ENCODE measurements around the gene FGD5. TPM values are rescaled to one million over a fixed set of nuclear protein-coding genes. Genes with fewer than 3 reads are reported as not detected.

FGD5 gene
- polyA plus RNA-seq, 1 donor (not counting 4 experiments of a cell fraction or from before 2014, with no cell fraction given), result not detected

DNA sequence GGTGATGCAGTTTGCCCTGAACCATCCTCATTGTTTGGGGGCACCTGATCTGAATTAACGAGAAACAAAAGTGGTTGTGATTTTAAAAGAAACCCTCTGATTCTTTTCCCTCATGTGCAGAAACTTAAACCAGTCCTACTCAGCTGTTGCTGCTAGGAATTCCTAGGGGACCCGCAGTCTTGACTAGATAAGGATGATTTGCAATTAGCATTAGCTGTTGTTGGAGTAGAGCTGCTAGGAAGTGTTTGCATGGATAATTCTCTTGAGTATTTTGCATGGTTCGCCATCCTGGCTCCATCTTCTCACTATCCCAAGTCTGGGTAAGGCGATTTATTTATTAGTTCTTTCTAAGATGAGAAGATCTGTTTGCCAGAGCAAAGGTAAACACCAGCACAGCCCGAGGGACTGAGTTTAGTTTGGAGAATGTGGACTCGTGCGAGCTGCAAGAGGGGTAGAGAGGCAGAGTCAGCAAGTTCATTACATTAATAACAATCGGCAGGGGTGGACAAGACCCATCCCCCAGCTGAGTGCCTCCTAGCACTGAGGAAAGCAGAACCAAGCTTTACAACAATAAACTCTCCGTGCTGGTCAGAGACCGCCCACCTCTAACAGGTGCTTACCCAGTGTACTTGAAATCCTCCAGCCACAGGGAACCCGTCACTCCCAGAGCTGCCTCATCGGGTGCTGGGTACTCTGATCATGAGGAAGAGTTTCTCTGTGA is 4.1 kb downstream of the FGD5 start:
- Histone ChIP-seq H3K9me3 (ENCODE audit: control insufficient read depth, low read depth, low read length) (no peaks in the 10 kb centered on the region), H3K9ac (ENCODE audit: control insufficient read depth, extremely low read depth, insufficient read depth, low read length) (no peak overlapping the region), H3K79me2 (ENCODE audit: control insufficient read depth, insufficient read depth, low read length) (no peaks in the 10 kb centered on the region), H3K4me3 (ENCODE audit: control insufficient read depth in 2 of 3, extremely low read depth in 1 of 3, insufficient read depth in 2 of 3, low read depth in 1 of 3, low read length in 3 of 3) (no peak overlapping the region), H3K4me1 (ENCODE audit: control insufficient read depth, extremely low read depth, insufficient read depth, low read length) (no peaks in the 10 kb centered on the region), H3K27ac (ENCODE audit: control insufficient read depth, insufficient read depth, low read length) (no peak overlapping the region), H2AFZ (ENCODE audit: control insufficient read depth, low read length) (no peak overlapping the region), H3K36me3 (ENCODE audit: control insufficient read depth in 2 of 2, extremely low read depth in 1 of 2, insufficient read depth in 2 of 2, low read length in 2 of 2) (no peaks in the 10 kb centered on the region), H4K20me1 (ENCODE audit: control insufficient read depth, extremely low read depth, insufficient read depth, low read length) (no peaks in the 10 kb centered on the region), H3K9me1 (ENCODE audit: control insufficient read depth, extremely low read depth, insufficient read depth, low read length) (no peaks in the 10 kb centered on the region), H3K27me3 (ENCODE audit: control insufficient read depth, extremely low read depth, insufficient read depth, low read length) (peaks cover 19% of the 10 kb centered on the region), H3K4me2 (ENCODE audit: control insufficient read depth, extremely low read depth, insufficient read depth, low read depth, low read length) (no peak overlapping the region)
- dilution Hi-C loops (cut with MboI; ENCODE audit: extremely low pct_ligation_motif_present, low sequenced_read_pairs), result loop anchor here (10.0 kb wide), 1 partner anchor 62 kb away; no protein-coding TSS in a partner anchor
- no peak for DNase-seq (ENCODE audit: low read depth, low spot score)
- TF ChIP-seq EZH2 (IDR thresholded peaks at IDR 0.05; ENCODE audit: low read length), result no peak
- TF ChIP-seq, protein P1, sequence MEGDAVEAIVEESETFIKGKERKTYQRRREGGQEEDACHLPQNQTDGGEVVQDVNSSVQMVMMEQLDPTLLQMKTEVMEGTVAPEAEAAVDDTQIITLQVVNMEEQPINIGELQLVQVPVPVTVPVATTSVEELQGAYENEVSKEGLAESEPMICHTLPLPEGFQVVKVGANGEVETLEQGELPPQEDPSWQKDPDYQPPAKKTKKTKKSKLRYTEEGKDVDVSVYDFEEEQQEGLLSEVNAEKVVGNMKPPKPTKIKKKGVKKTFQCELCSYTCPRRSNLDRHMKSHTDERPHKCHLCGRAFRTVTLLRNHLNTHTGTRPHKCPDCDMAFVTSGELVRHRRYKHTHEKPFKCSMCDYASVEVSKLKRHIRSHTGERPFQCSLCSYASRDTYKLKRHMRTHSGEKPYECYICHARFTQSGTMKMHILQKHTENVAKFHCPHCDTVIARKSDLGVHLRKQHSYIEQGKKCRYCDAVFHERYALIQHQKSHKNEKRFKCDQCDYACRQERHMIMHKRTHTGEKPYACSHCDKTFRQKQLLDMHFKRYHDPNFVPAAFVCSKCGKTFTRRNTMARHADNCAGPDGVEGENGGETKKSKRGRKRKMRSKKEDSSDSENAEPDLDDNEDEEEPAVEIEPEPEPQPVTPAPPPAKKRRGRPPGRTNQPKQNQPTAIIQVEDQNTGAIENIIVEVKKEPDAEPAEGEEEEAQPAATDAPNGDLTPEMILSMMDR (optimal IDR thresholded peaks at IDR 0.05 in 1 of 3, IDR thresholded peaks at IDR 0.05 in 1 of 3, conservative IDR thresholded peaks at IDR 0.05 in 1 of 3; ENCODE audit: extremely low read depth in 1 of 3, insufficient read depth in 2 of 3, low read length in 3 of 3), result no peak
- no peak for FAIRE-seq

DNA sequence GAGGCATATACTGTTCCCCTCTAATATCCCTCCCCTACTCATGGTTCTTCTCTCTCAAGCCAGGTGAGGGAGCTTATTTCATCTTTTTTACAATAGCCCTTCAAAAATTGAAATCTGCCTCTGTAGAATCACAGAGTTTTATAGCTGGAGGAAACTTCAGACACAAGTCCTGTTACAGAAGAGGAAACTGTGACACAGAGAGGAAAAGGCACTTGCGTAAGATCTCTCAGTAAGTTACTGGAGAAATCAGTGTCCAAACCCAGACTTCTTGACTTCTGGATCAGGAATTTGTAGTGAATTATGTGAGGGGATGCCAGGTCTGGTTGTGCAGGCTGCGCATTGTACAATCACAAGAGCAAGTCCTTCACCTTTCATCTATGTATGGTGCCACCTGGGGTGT is 4.6 kb downstream of the FGD5 start:
- no peak for TF ChIP-seq EZH2 (IDR thresholded peaks at IDR 0.05; ENCODE audit: low read length)
- TF ChIP-seq, protein P1 (optimal IDR thresholded peaks at IDR 0.05 in 1 of 3, IDR thresholded peaks at IDR 0.05 in 1 of 3, conservative IDR thresholded peaks at IDR 0.05 in 1 of 3; ENCODE audit: extremely low read depth in 1 of 3, insufficient read depth in 2 of 3, low read length in 3 of 3), result no peak
- H3K9ac ChIP-seq (ENCODE audit: control insufficient read depth, extremely low read depth, insufficient read depth, low read length), result no peak overlapping the region
- H2AFZ ChIP-seq (ENCODE audit: control insufficient read depth, low read length), result no peak overlapping the region
- FAIRE-seq (no peak), DNase-seq (ENCODE audit: low read depth, low spot score) (no peak)
- H3K4me1 ChIP-seq (ENCODE audit: control insufficient read depth, extremely low read depth, insufficient read depth, low read length), result no peaks in the 10 kb centered on the region
- H3K27ac ChIP-seq (ENCODE audit: control insufficient read depth, insufficient read depth, low read length), result no peak overlapping the region
- dilution Hi-C loops (cut with MboI; ENCODE audit: extremely low pct_ligation_motif_present, low sequenced_read_pairs), result loop anchor here (10.0 kb wide), 1 partner anchor 61 kb away; no protein-coding TSS in a partner anchor
- H3K9me3 ChIP-seq (ENCODE audit: control insufficient read depth, low read depth, low read length), result no peaks in the 10 kb centered on the region
- H3K79me2 ChIP-seq (ENCODE audit: control insufficient read depth, insufficient read depth, low read length), result no peaks in the 10 kb centered on the region
- H3K27me3 ChIP-seq (ENCODE audit: control insufficient read depth, extremely low read depth, insufficient read depth, low read length), result peaks cover 22% of the 10 kb centered on the region
- H3K9me1 ChIP-seq (ENCODE audit: control insufficient read depth, extremely low read depth, insufficient read depth, low read length), result no peaks in the 10 kb centered on the region
- no peak overlapping the region for H3K4me2 ChIP-seq (ENCODE audit: control insufficient read depth, extremely low read depth, insufficient read depth, low read depth, low read length)
- H3K36me3 ChIP-seq (ENCODE audit: control insufficient read depth in 2 of 2, extremely low read depth in 1 of 2, insufficient read depth in 2 of 2, low read length in 2 of 2), result no peaks in the 10 kb centered on the region
- H3K4me3 ChIP-seq (ENCODE audit: control insufficient read depth in 2 of 3, extremely low read depth in 1 of 3, insufficient read depth in 2 of 3, low read depth in 1 of 3, low read length in 3 of 3), result no peak overlapping the region
- H4K20me1 ChIP-seq (ENCODE audit: control insufficient read depth, extremely low read depth, insufficient read depth, low read length), result no peaks in the 10 kb centered on the region

Data from keratinocyte (primary cell).